ENCODE data around the gene WNT11.

GRCh38 chr11:76205252-76206076, 838 bp downstream of the WNT11 start:
- TF ChIP-seq CTCF (IDR thresholded peaks at IDR 0.05) (no peak), EZH2phosphoT487 (IDR thresholded peaks at IDR 0.05; ENCODE audit: borderline replicate concordance, low read depth) (no peak), YY1 (IDR thresholded peaks at IDR 0.05; ENCODE audit: low read depth) (no peak), USF2 (IDR thresholded peaks at IDR 0.05; ENCODE audit: borderline replicate concordance, low read depth, low read length) (no peak), JUND (IDR thresholded peaks at IDR 0.05) (no peak)
